OCI-LY1 (cell line): ENCODE data around the gene CREB5.

ENCODE experiments used
- H2AFZ ChIP-seq: fragments of 200-600 bp; sonication (generic), shearing (Covaris generic); 2 replicates; pipeline ENCODE4 v1.6.0; 2014; ENCODE audit warnings: antibody characterized with exemption, mild to moderate bottlenecking, low read length
- H3F3A ChIP-seq: fragments of 200-600 bp; sonication (generic), shearing (Covaris generic); 2 replicates; pipeline ENCODE4 v1.6.0; 2014; ENCODE audit warnings: mild to moderate bottlenecking, antibody characterized with exemption, low read length, moderate library complexity; ENCODE audit not compliant: insufficient read depth
- H3K27ac ChIP-seq: fragments of 200-600 bp; sonication (generic); 2 replicates; pipeline ENCODE4 v1.5.1; 2014; ENCODE audit warnings: low read length, mixed run types, mild to moderate bottlenecking, low read depth; ENCODE audit not compliant: poor library complexity, severe bottlenecking
- H3K27me3 ChIP-seq: fragments of 200-600 bp; sonication (generic); 2 replicates; pipeline ENCODE4 v1.6.0; 2014; ENCODE audit warnings: antibody characterized with exemption, mild to moderate bottlenecking, low read length, moderate library complexity; ENCODE audit not compliant: insufficient read depth
- H3K36me3 ChIP-seq: fragments of 200-600 bp; sonication (generic); 2 replicates; pipeline ENCODE4 v1.6.1; 2014; ENCODE audit warnings: mild to moderate bottlenecking, antibody characterized with exemption, low read length, moderate library complexity, mixed read lengths; ENCODE audit not compliant: insufficient read depth
- H3K4me1 ChIP-seq: fragments of 200-600 bp; sonication (generic); 2 replicates; pipeline ENCODE4 v1.5.1; 2014; ENCODE audit warnings: mild to moderate bottlenecking, low read length, moderate library complexity; ENCODE audit not compliant: insufficient read depth, severe bottlenecking
- H3K4me2 ChIP-seq: fragments of 200-600 bp; sonication (generic), shearing (Covaris generic); 2 replicates; pipeline ENCODE4 v1.6.1; 2014; ENCODE audit warnings: low read length
- H3K4me3 ChIP-seq: fragments of 200-600 bp; sonication (generic); 2 replicates; pipeline ENCODE4 v1.5.1; 2014; ENCODE audit warnings: low read length, low read depth, mild to moderate bottlenecking, mixed read lengths; ENCODE audit not compliant: poor library complexity, severe bottlenecking
- H3K79me2 ChIP-seq: fragments of 200-600 bp; shearing (Covaris generic); 2 replicates; pipeline ENCODE4 v1.6.1; 2016; ENCODE audit warnings: mixed run types, low read length, mixed read lengths; ENCODE audit not compliant: insufficient read depth
- H3K9ac ChIP-seq: fragments of 200-600 bp; sonication (generic), shearing (Covaris generic); 2 replicates; pipeline ENCODE4 v1.6.1; 2014; ENCODE audit warnings: mild to moderate bottlenecking, low read length, mixed read lengths
- H3K9me2 ChIP-seq: fragments of 200-600 bp; sonication (generic), shearing (Covaris generic); 2 replicates; pipeline ENCODE4 v1.6.1; 2014; ENCODE audit warnings: low read depth, mild to moderate bottlenecking, low read length, mixed read lengths
- H3K9me3 ChIP-seq: fragments of 200-600 bp; shearing (Covaris generic); 2 replicates; pipeline ENCODE4 v1.6.1; 2014; ENCODE audit warnings: low read length, mixed read lengths
- H4K20me1 ChIP-seq: fragments of 200-600 bp; sonication (generic), shearing (Covaris generic); 2 replicates; pipeline ENCODE4 v1.6.0; 2016; ENCODE audit warnings: mild to moderate bottlenecking, low read length; ENCODE audit not compliant: insufficient read depth
- CTCF ChIP-seq: fragments of 200-600 bp; sonication (generic), shearing (Covaris generic); IDR thresholded peaks from 2 replicates; pipeline ENCODE4 v1.5.1; 2017; ENCODE audit warnings: mild to moderate bottlenecking, antibody characterized with exemption, low read length, moderate library complexity, mixed read lengths
- EZH2 ChIP-seq: fragments of 200-600 bp; sonication (generic), shearing (Covaris generic); IDR thresholded peaks from 2 replicates; pipeline ENCODE4 v1.8.0; 2017; ENCODE audit warnings: borderline replicate concordance, mixed run types, mild to moderate bottlenecking, antibody characterized with exemption, low read length, moderate library complexity, mixed read lengths

Gene CREB5

GRCh38 chr7:28529755-28530154 lies 117.4 kb downstream of the CREB5 start:
- Histone ChIP-seq H2AFZ (no peak overlapping the region), H3K27ac (no peak overlapping the region), H3K36me3 (no peaks in the 10 kb centered on the region; the same call in 1 of the 2 replicates), H3K4me3 (no peak overlapping the region), H3K79me2 (no peaks in the 10 kb centered on the region), H3F3A (no peaks in the 10 kb centered on the region), H3K9me3 (no peaks in the 10 kb centered on the region), H3K9ac (no peak overlapping the region), H4K20me1 (no peaks in the 10 kb centered on the region), H3K27me3 (peaks cover 11% of the 10 kb centered on the region; the same call in 1 of the 2 replicates), H3K4me1 (no peaks in the 10 kb centered on the region), H3K9me2 (no peaks in the 10 kb centered on the region), H3K4me2 (no peak overlapping the region)
- TF ChIP-seq EZH2 (no peak), CTCF (no peak)

- Histone ChIP-seq H3K36me3 (no peaks in the 10 kb centered on the region; the same call in 1 of the 2 replicates), H2AFZ (no peak overlapping the region)
These were observed 118.0 kb downstream of the CREB5 start for GRCh38 chr7:28530175-28530802.

GRCh38 chr7:28530803-28531175 lies 118.5 kb downstream of the CREB5 start:
- no peak overlapping the region for H3K4me3 ChIP-seq
- no peaks in the 10 kb centered on the region for H3K79me2 ChIP-seq
- no peaks in the 10 kb centered on the region for H3F3A ChIP-seq
- H3K9me3 ChIP-seq = no peaks in the 10 kb centered on the region
- no peak overlapping the region for H3K27ac ChIP-seq
- no peaks in the 10 kb centered on the region for H4K20me1 ChIP-seq
- no peak overlapping the region for H3K9ac ChIP-seq
- H3K36me3 ChIP-seq = no peaks in the 10 kb centered on the region; the same call in 1 of the 2 replicates
- H3K27me3 ChIP-seq = peaks cover 11% of the 10 kb centered on the region; the same call in 1 of the 2 replicates
- no peak overlapping the region for H3K4me2 ChIP-seq
- TF ChIP-seq CTCF = no peak
- no peak for TF ChIP-seq EZH2
- H3K9me2 ChIP-seq = no peaks in the 10 kb centered on the region
- H3K4me1 ChIP-seq = no peaks in the 10 kb centered on the region
- no peak overlapping the region for H2AFZ ChIP-seq

More at GRCh38 chr7:28530175-28530802, 118.0 kb downstream of the CREB5 start:
- H3K4me3 ChIP-seq = no peak overlapping the region
- H3K9me3 ChIP-seq = no peaks in the 10 kb centered on the region
- H3K4me2 ChIP-seq = no peak overlapping the region
- peaks cover 11% of the 10 kb centered on the region; the same call in 1 of the 2 replicates for H3K27me3 ChIP-seq
- no peak overlapping the region for H3K27ac ChIP-seq
- H3K79me2 ChIP-seq = no peaks in the 10 kb centered on the region
- H4K20me1 ChIP-seq = no peaks in the 10 kb centered on the region
- no peaks in the 10 kb centered on the region for H3K4me1 ChIP-seq
- no peaks in the 10 kb centered on the region for H3K9me2 ChIP-seq
- H3K9ac ChIP-seq = no peak overlapping the region
- TF ChIP-seq EZH2 (no peak), CTCF (no peak)
- no peaks in the 10 kb centered on the region for H3F3A ChIP-seq
